GM12875 (cell line): ENCODE results near the gene ZEB2.
"Not testable (repeated sequence)": the region's sequence is repeated elsewhere in the genome, so short reads cannot be mapped to it uniquely, and the experiment has no call there.

Experiments used
- H3K4me3 ChIP-seq: one replicate; pipeline ENCODE4 v1.5.1; 2011; ENCODE audit warnings: low read depth, low read length, control low read depth
- CTCF ChIP-seq: IDR thresholded peaks from 2 replicates; pipeline ENCODE4 v1.5.1; 2011; ENCODE audit warnings: low read depth, mild to moderate bottlenecking, control low read depth, inconsistent platforms, low read length, moderate library complexity, borderline replicate concordance; ENCODE audit not compliant: insufficient read depth

The ZEB2 gene

GRCh38 chr2:144366825-144367429 is 153.0 kb downstream of the ZEB2 start:
- TF ChIP-seq CTCF, result no peak
- no peak overlapping the region for H3K4me3 ChIP-seq

- no peak overlapping the region for H3K4me3 ChIP-seq
- TF ChIP-seq CTCF, result no peak
Observed at GRCh38 chr2:144364944-144365738, 154.8 kb downstream of the ZEB2 start.

GRCh38 chr2:144364247-144364646 is 155.7 kb downstream of the ZEB2 start:
- not testable (repeated sequence) for H3K4me3 ChIP-seq

GRCh38 chr2:144362401-144362800 is 157.5 kb downstream of the ZEB2 start:
- no peak overlapping the region for H3K4me3 ChIP-seq
- TF ChIP-seq CTCF, result no peak

GRCh38 chr2:144361742-144362141 is 158.2 kb downstream of the ZEB2 start:
- H3K4me3 ChIP-seq, result no peak overlapping the region
- TF ChIP-seq CTCF, result no peak

GRCh38 chr2:144359684-144360083 is 160.2 kb downstream of the ZEB2 start:
- TF ChIP-seq CTCF, result no peak
- no peak overlapping the region for H3K4me3 ChIP-seq

- TF ChIP-seq CTCF, result no peak
- H3K4me3 ChIP-seq, result no peak overlapping the region
Observed at GRCh38 chr2:144358979-144359541, 160.9 kb downstream of the ZEB2 start.
